CD4-positive, alpha-beta T cell treated with Interleukin-4 for 1 hour (primary cell): ENCODE data around the gene TMEM19.

Source experiments
- DNase-seq, 2 donors: peaks; one replicate each; pipeline ENCODE4 v3.0.0-alpha.2; 2020 to 2022

TMEM19 gene

GRCh38 chr12:71719647-71720370 is 33.9 kb downstream of the TMEM19 start:
- no peak for DNase-seq

- no peak for DNase-seq
These were observed 36.1 kb downstream of the TMEM19 start for GRCh38 chr12:71721783-71722505.

- DNase-seq, result no peak
These were observed 39.1 kb downstream of the TMEM19 start for GRCh38 chr12:71725011-71725410.

- no peak for DNase-seq
These were observed 40.7 kb downstream of the TMEM19 start for GRCh38 chr12:71726548-71726947.

- no peak for DNase-seq
These were observed 42.1 kb downstream of the TMEM19 start for GRCh38 chr12:71727958-71728357.

GRCh38 chr12:71730936-71731335 is 45.1 kb downstream of the TMEM19 start:
- DNase-seq, result no peak

GRCh38 chr12:71731439-71732356 is 45.8 kb downstream of the TMEM19 start:
- no peak for DNase-seq

- no peak for DNase-seq
These were observed 46.5 kb downstream of the TMEM19 start for GRCh38 chr12:71732357-71732712.

GRCh38 chr12:71737197-71737596 is 51.3 kb downstream of the TMEM19 start:
- no peak for DNase-seq

- no peak for DNase-seq
These were observed 57.1 kb downstream of the TMEM19 start for GRCh38 chr12:71742998-71743397.

GRCh38 chr12:71744522-71745300 is 58.8 kb downstream of the TMEM19 start:
- no peak for DNase-seq

GRCh38 chr12:71746974-71747611 is 61.2 kb downstream of the TMEM19 start:
- DNase-seq, result peak; percentile 60 to 72

- DNase-seq, result no peak
These were observed 62.4 kb downstream of the TMEM19 start for GRCh38 chr12:71748081-71748850.

- DNase-seq, result no peak
These were observed 63.8 kb downstream of the TMEM19 start for GRCh38 chr12:71749666-71750065.

- no peak for DNase-seq
These were observed 67.0 kb downstream of the TMEM19 start for GRCh38 chr12:71752891-71753290.
